DOHH2 (cell line): ENCODE measurements around the gene CLDN11.

Experiments
- H3F3A ChIP-seq: fragments of 200-600 bp; sonication (generic), shearing (Covaris generic); 2 replicates; pipeline ENCODE4 v1.6.0; 2016; ENCODE audit warnings: antibody characterized with exemption, mild to moderate bottlenecking; ENCODE audit not compliant: control insufficient read depth, insufficient read depth
- H3K27ac ChIP-seq: fragments of 200-600 bp; sonication (generic); 2 replicates; pipeline ENCODE4 v1.5.1; 2014; ENCODE audit warnings: low read depth, mild to moderate bottlenecking, low read length, moderate library complexity
- H3K27me3 ChIP-seq: fragments of 200-600 bp; sonication (generic); 2 replicates; pipeline ENCODE4 v1.6.1; 2014; ENCODE audit warnings: mild to moderate bottlenecking, low read length, mixed read lengths; ENCODE audit not compliant: control insufficient read depth
- H3K36me3 ChIP-seq: fragments of 200-600 bp; sonication (generic); 2 replicates; pipeline ENCODE4 v1.6.1; 2014; ENCODE audit warnings: mild to moderate bottlenecking, low read length, moderate library complexity, mixed read lengths; ENCODE audit not compliant: control insufficient read depth
- H3K4me1 ChIP-seq: fragments of 200-600 bp; sonication (generic); 2 replicates; pipeline ENCODE4 v1.6.1; 2014; ENCODE audit warnings: mild to moderate bottlenecking, low read length, mixed read lengths; ENCODE audit not compliant: control insufficient read depth
- H3K4me2 ChIP-seq: fragments of 200-600 bp; sonication (generic); 2 replicates; pipeline ENCODE4 v1.6.0; 2014; ENCODE audit warnings: mild to moderate bottlenecking, low read length, moderate library complexity
- H3K4me3 ChIP-seq: fragments of 200-600 bp; sonication (generic); 2 replicates; pipeline ENCODE4 v1.5.1; 2014; ENCODE audit warnings: mild to moderate bottlenecking, low read length, mixed read lengths
- H3K79me2 ChIP-seq: fragments of 200-600 bp; sonication (generic); 2 replicates; pipeline ENCODE4 v1.6.1; 2014; ENCODE audit warnings: mild to moderate bottlenecking, low read length, mixed read lengths; ENCODE audit not compliant: control insufficient read depth
- H3K9me2 ChIP-seq: fragments of 200-600 bp; sonication (generic); replicated peaks from 2 replicates; pipeline ENCODE4 v1.6.1; 2014; ENCODE audit warnings: mild to moderate bottlenecking, low read length, mixed read lengths; ENCODE audit not compliant: control insufficient read depth
- H3K9me3 ChIP-seq: fragments of 200-600 bp; sonication (generic); 2 replicates; pipeline ENCODE4 v1.6.1; 2014; ENCODE audit warnings: antibody characterized with exemption, low read length, mixed read lengths; ENCODE audit not compliant: control insufficient read depth, insufficient read depth
- H4K20me1 ChIP-seq: fragments of 200-600 bp; sonication (generic); 2 replicates; pipeline ENCODE4 v1.6.0; 2014; ENCODE audit warnings: low read depth, mild to moderate bottlenecking, antibody characterized with exemption, low read length, moderate library complexity; ENCODE audit not compliant: control insufficient read depth, insufficient read depth
- CTCF ChIP-seq: fragments of 200-600 bp; sonication (generic); IDR thresholded peaks from one replicate; pipeline ENCODE4 v1.5.1; 2014; ENCODE audit warnings: antibody characterized with exemption, mild to moderate bottlenecking, low read depth, low read length; ENCODE audit not compliant: poor library complexity, severe bottlenecking
- EZH2phosphoT487 ChIP-seq: fragments of 200-600 bp; sonication (generic); IDR thresholded peaks from 2 replicates; pipeline ENCODE4 v1.6.1; 2017; ENCODE audit warnings: borderline replicate concordance, mild to moderate bottlenecking, antibody characterized with exemption, low read length, moderate library complexity, mixed read lengths

CLDN11 gene

GRCh38 chr3:170383567-170383966, 35.1 kb upstream of the CLDN11 start:
- Histone ChIP-seq H3K9me2 (no peaks in the 10 kb centered on the region), H3K9me3 (no peaks in the 10 kb centered on the region), H3K4me3 (no peak overlapping the region), H3K27ac (no peak overlapping the region), H3K4me2 (no peak overlapping the region), H3K4me1 (no peaks in the 10 kb centered on the region), H3K79me2 (peaks cover 48% of the 10 kb centered on the region), H4K20me1 (no peaks in the 10 kb centered on the region), H3K27me3 (no peaks in the 10 kb centered on the region), H3K36me3 (peaks cover 70% of the 10 kb centered on the region), H3F3A (no peaks in the 10 kb centered on the region)
- TF ChIP-seq EZH2phosphoT487 (no peak), CTCF (no peak)

GRCh38 chr3:170386468-170386867, 32.2 kb upstream of the CLDN11 start:
- Histone ChIP-seq H3F3A (peaks cover 4% of the 10 kb centered on the region; the same call in 1 of the 2 replicates), H3K27ac (no peak overlapping the region), H3K4me2 (no peak overlapping the region), H3K27me3 (no peaks in the 10 kb centered on the region), H3K36me3 (peaks cover 71% of the 10 kb centered on the region), H3K9me3 (no peaks in the 10 kb centered on the region), H4K20me1 (no peaks in the 10 kb centered on the region), H3K4me3 (no peak overlapping the region), H3K4me1 (no peaks in the 10 kb centered on the region), H3K79me2 (peaks cover 28% of the 10 kb centered on the region), H3K9me2 (no peaks in the 10 kb centered on the region)
- no peak for TF ChIP-seq EZH2phosphoT487

GRCh38 chr3:170387950-170388349, 30.7 kb upstream of the CLDN11 start:
- peaks cover 4% of the 10 kb centered on the region; the same call in 1 of the 2 replicates for H3F3A ChIP-seq

GRCh38 chr3:170391108-170391507, 27.6 kb upstream of the CLDN11 start:
- Histone ChIP-seq H3K4me1 (no peaks in the 10 kb centered on the region), H3K9me2 (no peaks in the 10 kb centered on the region), H3K79me2 (peaks cover 16% of the 10 kb centered on the region), H3K27ac (no peak overlapping the region), H3K4me2 (no peak overlapping the region), H3K4me3 (no peak overlapping the region), H3K27me3 (no peaks in the 10 kb centered on the region), H4K20me1 (no peaks in the 10 kb centered on the region), H3K9me3 (no peaks in the 10 kb centered on the region), H3K36me3 (peaks cover 65% of the 10 kb centered on the region), H3F3A (peaks cover 16% of the 10 kb centered on the region; the same call in 1 of the 2 replicates)
- TF ChIP-seq CTCF, result no peak
- TF ChIP-seq EZH2phosphoT487, result no peak

More at GRCh38 chr3:170387950-170388349, 30.7 kb upstream of the CLDN11 start:
- H3K4me1 ChIP-seq, result no peaks in the 10 kb centered on the region
- H3K36me3 ChIP-seq, result peaks cover 78% of the 10 kb centered on the region
- no peak overlapping the region for H3K4me3 ChIP-seq
- H3K79me2 ChIP-seq, result peaks cover 28% of the 10 kb centered on the region
- no peak overlapping the region for H3K4me2 ChIP-seq
- no peaks in the 10 kb centered on the region for H3K9me2 ChIP-seq
- no peaks in the 10 kb centered on the region for H4K20me1 ChIP-seq
- no peaks in the 10 kb centered on the region for H3K27me3 ChIP-seq
- no peaks in the 10 kb centered on the region for H3K9me3 ChIP-seq
- no peak overlapping the region for H3K27ac ChIP-seq
- TF ChIP-seq EZH2phosphoT487, result no peak
- no peak for TF ChIP-seq CTCF
